Tibial artery (tissue), 4 donors: Measurements from ENCODE around the gene FGFR4.
A peak's percentile ranks its signal among the peaks of the same experiment; 100 is the strongest.

Source experiments
- DNase-seq, 2 donors: peaks; one replicate each; pipeline ENCODE4 v3.0.0-alpha.2; 2019
- H3K27ac ChIP-seq, 2 donors: fragments of 200-600 bp; sonication (generic) in 1 of 2; 1 replicate in 1 of 2; 2 replicates in 1 of 2; pipeline ENCODE4 v1.5.1; 2018 to 2019; ENCODE audit warnings: mild to moderate bottlenecking in 1 of 2
- H3K27me3 ChIP-seq, 2 donors: fragments of 200-600 bp; sonication (generic) in 1 of 2; one replicate each; pipeline versions ENCODE4 v1.5.1 to v1.6.0; 2016 to 2019
- H3K36me3 ChIP-seq, 3 donors: fragments of 200-600 bp; sonication (generic) in 2 of 3; one replicate each; pipeline ENCODE4 v1.5.1; 2016 to 2019; ENCODE audit warnings: mild to moderate bottlenecking in 2 of 3
- H3K4me1 ChIP-seq, 4 donors: fragments of 200-600 bp; sonication (generic) in 2 of 4; 1 replicate in 3 of 4; 2 replicates in 1 of 4; pipeline ENCODE4 v1.5.1; 2016 to 2019
- H3K4me3 ChIP-seq, 2 donors: fragments of 200-600 bp; sonication (generic) in 1 of 2; 1 replicate in 1 of 2; 2 replicates in 1 of 2; pipeline ENCODE4 v1.5.1; 2018 to 2019; ENCODE audit warnings: mild to moderate bottlenecking in 2 of 2
- H3K9me3 ChIP-seq, 3 donors: fragments of 200-600 bp; sonication (generic) in 1 of 3; one replicate each; pipeline ENCODE4 v1.5.1; 2016 to 2019
- intact Hi-C: fragments of 100-400 bp; cut with DNase I; formaldehyde crosslinking; loops from one replicate; pipeline ENCODE4 v1.15.0; 2023; ENCODE audit warnings: low total_unique reads
- TF ChIP-seq, protein P1 (sequence below), 2 experiments: fragments of 200-600 bp in 1 of 2; fragments of 450-650 bp in 1 of 2; IDR thresholded peaks; one replicate each; pipeline ENCODE4 v1.5.1; 2017 to 2019; ENCODE audit warnings: antibody characterized with exemption in 2 of 2, mild to moderate bottlenecking in 1 of 2, moderate library complexity in 1 of 2

FGFR4 gene

DNA sequence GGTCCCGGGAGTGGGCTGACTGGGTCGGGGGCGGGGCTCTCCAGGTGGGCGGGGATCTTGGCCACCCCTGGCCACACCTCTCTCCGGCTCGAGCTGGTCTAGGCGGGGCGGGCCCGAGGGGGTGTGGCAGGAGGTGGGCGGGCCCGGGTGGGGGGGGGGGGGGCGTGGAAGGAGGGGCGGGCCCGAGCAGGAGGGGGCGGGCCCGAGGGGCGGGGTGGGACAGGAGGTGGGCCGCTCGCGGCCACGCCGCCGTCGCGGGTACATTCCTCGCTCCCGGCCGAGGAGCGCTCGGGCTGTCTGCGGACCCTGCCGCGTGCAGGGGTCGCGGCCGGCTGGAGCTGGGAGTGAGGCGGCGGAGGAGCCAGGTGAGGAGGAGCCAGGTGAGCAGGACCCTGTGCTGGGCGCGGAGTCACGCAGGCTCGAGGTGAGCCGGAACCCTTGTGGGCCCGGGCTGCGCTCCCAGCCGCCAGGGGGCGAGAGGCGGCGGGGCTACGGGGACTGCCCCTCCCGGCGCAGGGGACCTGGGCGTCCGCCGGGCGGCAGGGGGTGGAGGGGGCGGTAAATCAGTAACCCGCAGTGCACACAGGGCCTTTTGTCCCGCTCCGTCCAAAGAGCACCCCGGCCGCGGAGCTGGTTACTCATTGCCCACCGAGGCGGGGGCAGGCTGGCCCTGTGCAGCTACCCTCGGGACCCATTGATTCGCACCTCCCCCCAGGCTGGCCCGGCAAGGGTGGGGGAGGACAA, at the start of gene FGFR4:
TSS of gene FGFR4 (plus strand) at position 262 of the 744 bp plus-strand sequence. CDS start 2,688 bp downstream, outside the sequence.
- peak within 1 kb of the TSS; percentile 29 to 45 for H3K4me3 ChIP-seq
- H3K36me3 ChIP-seq: no peaks in the 10 kb centered on the region
- no peak for DNase-seq
- H3K27ac ChIP-seq: no peak within 1 kb of the TSS
- H3K27me3 ChIP-seq: peaks cover 6 to 51% of the 10 kb centered on the region in 2 donors
- H3K9me3 ChIP-seq: no peaks in the 10 kb centered on the region
- intact Hi-C loops: no loop called here
- peaks cover 0 to 14% (median 11%) of the 10 kb centered on the region in 4 donors for H3K4me1 ChIP-seq
- TF ChIP-seq, protein P1, sequence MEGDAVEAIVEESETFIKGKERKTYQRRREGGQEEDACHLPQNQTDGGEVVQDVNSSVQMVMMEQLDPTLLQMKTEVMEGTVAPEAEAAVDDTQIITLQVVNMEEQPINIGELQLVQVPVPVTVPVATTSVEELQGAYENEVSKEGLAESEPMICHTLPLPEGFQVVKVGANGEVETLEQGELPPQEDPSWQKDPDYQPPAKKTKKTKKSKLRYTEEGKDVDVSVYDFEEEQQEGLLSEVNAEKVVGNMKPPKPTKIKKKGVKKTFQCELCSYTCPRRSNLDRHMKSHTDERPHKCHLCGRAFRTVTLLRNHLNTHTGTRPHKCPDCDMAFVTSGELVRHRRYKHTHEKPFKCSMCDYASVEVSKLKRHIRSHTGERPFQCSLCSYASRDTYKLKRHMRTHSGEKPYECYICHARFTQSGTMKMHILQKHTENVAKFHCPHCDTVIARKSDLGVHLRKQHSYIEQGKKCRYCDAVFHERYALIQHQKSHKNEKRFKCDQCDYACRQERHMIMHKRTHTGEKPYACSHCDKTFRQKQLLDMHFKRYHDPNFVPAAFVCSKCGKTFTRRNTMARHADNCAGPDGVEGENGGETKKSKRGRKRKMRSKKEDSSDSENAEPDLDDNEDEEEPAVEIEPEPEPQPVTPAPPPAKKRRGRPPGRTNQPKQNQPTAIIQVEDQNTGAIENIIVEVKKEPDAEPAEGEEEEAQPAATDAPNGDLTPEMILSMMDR (IDR thresholded peaks at IDR 0.05): peak; percentile 21 to 33

- peaks cover 0 to 14% (median 9%) of the 10 kb centered on the region in 4 donors for H3K4me1 ChIP-seq
- intact Hi-C loops: no loop called here
- DNase-seq: no peak
- no peaks in the 10 kb centered on the region for H3K27me3 ChIP-seq
- H3K27ac ChIP-seq: no peak overlapping the region
- peaks cover 6 to 14% (median 13%) of the 10 kb centered on the region in 3 donors for H3K36me3 ChIP-seq
- TF ChIP-seq, protein P1 (IDR thresholded peaks at IDR 0.05): no peak
- no peaks in the 10 kb centered on the region for H3K9me3 ChIP-seq
- no peak overlapping the region for H3K4me3 ChIP-seq
Observed at GRCh38 chr5:177036921-177037320, 49.8 kb upstream of the FGFR4 start.

DNA sequence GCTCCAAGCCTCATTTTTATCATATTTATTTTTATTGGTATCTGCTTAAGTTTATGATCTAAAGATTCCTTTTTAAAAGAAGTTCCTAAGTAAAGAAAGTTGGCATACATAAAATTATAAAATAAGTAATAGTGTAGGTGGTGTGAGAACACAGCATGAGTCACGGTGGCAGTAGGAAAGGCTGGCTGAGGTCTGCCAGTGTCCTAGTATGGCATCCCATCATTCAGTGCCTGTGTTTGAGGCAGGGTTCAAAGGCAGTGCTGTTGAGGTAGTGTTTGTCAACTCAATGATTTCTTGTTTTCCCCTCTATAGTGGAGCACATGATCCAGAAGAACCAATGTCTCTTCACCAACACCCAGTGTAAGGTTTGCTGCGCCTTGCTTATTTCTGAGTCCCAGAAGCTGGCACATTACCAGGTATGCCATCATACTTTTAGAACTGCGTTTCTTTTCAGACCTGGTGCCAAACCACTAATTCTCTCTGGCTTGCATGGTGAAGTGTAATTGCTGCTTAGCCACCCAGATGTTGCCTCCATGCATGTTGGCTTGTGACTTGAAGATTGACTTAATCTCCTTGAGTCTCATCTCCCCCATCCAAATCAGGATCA, 45.8 kb upstream of the FGFR4 start:
- DNase-seq: no peak
- Histone ChIP-seq H3K36me3 (peaks cover 31 to 47% (median 42%) of the 10 kb centered on the region in 3 donors), H3K9me3 (no peaks in the 10 kb centered on the region), H3K27ac (peak overlapping the region; percentile 14 to 42), H3K4me3 (no peak overlapping the region), H3K27me3 (no peaks in the 10 kb centered on the region), H3K4me1 (peaks cover 0 to 14% (median 9%) of the 10 kb centered on the region in 4 donors)
- TF ChIP-seq, protein P1 (IDR thresholded peaks at IDR 0.05): no peak
- intact Hi-C loops: no loop called here

- H3K36me3 ChIP-seq: peaks cover 37 to 49% (median 46%) of the 10 kb centered on the region in 3 donors
Observed at GRCh38 chr5:177041936-177042335, 44.8 kb upstream of the FGFR4 start.

DNA sequence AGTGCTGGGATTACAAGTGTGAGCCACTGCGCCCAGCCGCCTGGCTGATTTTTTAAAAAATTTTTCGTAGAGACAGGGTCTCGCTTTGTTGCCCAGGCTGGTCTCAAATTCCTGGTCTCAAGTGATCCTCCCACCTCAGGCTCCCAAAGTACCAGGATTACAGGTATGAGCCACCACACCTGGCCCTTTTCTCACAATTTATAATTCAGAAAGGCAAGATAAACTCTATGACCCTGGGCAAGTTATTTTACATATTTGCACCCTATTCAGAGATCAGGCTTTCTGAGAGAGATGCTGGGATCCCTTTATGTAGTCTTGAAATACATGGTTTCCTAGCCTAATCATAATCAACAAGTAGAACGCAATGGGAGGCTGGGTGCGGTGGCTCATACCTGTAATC, 43.6 kb upstream of the FGFR4 start:
- intact Hi-C loops: no loop called here
- no peak overlapping the region for H3K27ac ChIP-seq
- H3K36me3 ChIP-seq: peaks cover 37 to 58% (median 55%) of the 10 kb centered on the region in 3 donors

More at GRCh38 chr5:177041936-177042335, 44.8 kb upstream of the FGFR4 start:
- no peak for DNase-seq
- Histone ChIP-seq H3K9me3 (no peaks in the 10 kb centered on the region), H3K4me1 (peaks cover 0 to 14% (median 9%) of the 10 kb centered on the region in 4 donors), H3K27me3 (no peaks in the 10 kb centered on the region), H3K27ac (no peak overlapping the region), H3K4me3 (no peak overlapping the region)
- TF ChIP-seq, protein P1 (IDR thresholded peaks at IDR 0.05): no peak
- intact Hi-C loops: no loop called here

More for the DNA sequence above, 43.6 kb upstream of the FGFR4 start:
- Histone ChIP-seq H3K27me3 (no peaks in the 10 kb centered on the region), H3K4me3 (no peak overlapping the region), H3K4me1 (peaks cover 0 to 14% (median 9%) of the 10 kb centered on the region in 4 donors), H3K9me3 (no peaks in the 10 kb centered on the region)
- no peak for DNase-seq
- TF ChIP-seq, protein P1 (IDR thresholded peaks at IDR 0.05): no peak
